Ascending aorta (tissue), 2 donors: Measurements from ENCODE around the gene GOLT1A. TPM values are rescaled to one million over a fixed set of nuclear protein-coding genes. Genes with fewer than 3 reads are reported as not detected.

Experiments used
- DNase-seq, 2 donors: peaks; one replicate each; pipeline ENCODE4 v3.0.0-alpha.2; 2019; ENCODE audit warnings: low spot score in 2 of 2
- H3K27ac ChIP-seq, 2 donors: fragments of 200-600 bp; sonication (generic); one replicate each; pipeline ENCODE4 v1.5.1; 2016 to 2017; ENCODE audit warnings: mild to moderate bottlenecking in 1 of 2
- H3K27me3 ChIP-seq: fragments of 200-600 bp; sonication (generic); one replicate; pipeline ENCODE4 v1.5.1; 2017
- H3K36me3 ChIP-seq, 2 donors: fragments of 200-600 bp; sonication (generic); one replicate each; pipeline ENCODE4 v1.5.1; 2016
- H3K4me1 ChIP-seq, 2 donors: fragments of 200-600 bp; sonication (generic); one replicate each; pipeline ENCODE4 v1.5.1; 2016 to 2017; ENCODE audit warnings: mild to moderate bottlenecking in 1 of 2
- H3K4me3 ChIP-seq, 2 donors: fragments of 200-600 bp; sonication (generic); one replicate each; pipeline ENCODE4 v1.5.1; 2016 to 2017; ENCODE audit warnings: mild to moderate bottlenecking in 1 of 2
- H3K9me3 ChIP-seq, 2 donors: fragments of 200-600 bp; sonication (generic); one replicate each; pipeline ENCODE4 v1.5.1; 2016
- intact Hi-C: fragments of 100-400 bp; cut with DNase I; formaldehyde crosslinking; loops from one replicate; pipeline ENCODE4 v1.15.1; 2023
- total RNA-seq: library from RNA; depleted of rRNA; stranded (reverse); fragments of >200 nt; gene quantifications from one replicate; pipeline ENCODE4 v1.1.0, GENCODE V29; 2016
- TF ChIP-seq, protein P1 (sequence below), 3 experiments: fragments of 200-600 bp in 2 of 3; fragments of 450-650 bp in 1 of 3; sonication (generic) in 2 of 3; IDR thresholded peaks; one replicate each; pipeline ENCODE4 v1.5.1; 2016 to 2019; ENCODE audit warnings: antibody characterized with exemption in 3 of 3, mild to moderate bottlenecking in 1 of 3, moderate library complexity in 1 of 3

The GOLT1A gene
- total RNA-seq, 1 donor from 2014 or later: not detected

DNA sequence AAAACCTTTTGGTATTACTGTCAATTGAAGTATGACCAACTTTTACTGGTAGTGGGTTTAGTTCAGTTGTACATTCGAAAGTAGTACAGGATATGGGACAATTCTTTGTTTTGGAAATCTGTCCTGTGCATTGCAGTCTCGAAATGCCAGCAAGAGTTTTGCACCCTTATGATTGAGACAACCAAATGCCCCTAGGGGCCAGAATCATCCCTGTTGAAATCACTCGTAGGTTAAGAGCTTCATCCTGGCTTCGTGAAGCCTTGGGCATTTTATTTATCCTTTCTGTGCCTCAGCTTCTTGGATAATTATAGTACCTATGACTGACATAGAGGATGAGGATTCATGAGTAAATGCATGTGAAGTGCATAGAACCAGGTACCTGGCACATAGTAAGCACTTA lies 2.4 kb upstream of the GOLT1A start:
- H3K36me3 ChIP-seq: no peaks in the 10 kb centered on the region
- DNase-seq: no peak
- no peaks in the 10 kb centered on the region for H3K27me3 ChIP-seq
- TF ChIP-seq, protein P1, sequence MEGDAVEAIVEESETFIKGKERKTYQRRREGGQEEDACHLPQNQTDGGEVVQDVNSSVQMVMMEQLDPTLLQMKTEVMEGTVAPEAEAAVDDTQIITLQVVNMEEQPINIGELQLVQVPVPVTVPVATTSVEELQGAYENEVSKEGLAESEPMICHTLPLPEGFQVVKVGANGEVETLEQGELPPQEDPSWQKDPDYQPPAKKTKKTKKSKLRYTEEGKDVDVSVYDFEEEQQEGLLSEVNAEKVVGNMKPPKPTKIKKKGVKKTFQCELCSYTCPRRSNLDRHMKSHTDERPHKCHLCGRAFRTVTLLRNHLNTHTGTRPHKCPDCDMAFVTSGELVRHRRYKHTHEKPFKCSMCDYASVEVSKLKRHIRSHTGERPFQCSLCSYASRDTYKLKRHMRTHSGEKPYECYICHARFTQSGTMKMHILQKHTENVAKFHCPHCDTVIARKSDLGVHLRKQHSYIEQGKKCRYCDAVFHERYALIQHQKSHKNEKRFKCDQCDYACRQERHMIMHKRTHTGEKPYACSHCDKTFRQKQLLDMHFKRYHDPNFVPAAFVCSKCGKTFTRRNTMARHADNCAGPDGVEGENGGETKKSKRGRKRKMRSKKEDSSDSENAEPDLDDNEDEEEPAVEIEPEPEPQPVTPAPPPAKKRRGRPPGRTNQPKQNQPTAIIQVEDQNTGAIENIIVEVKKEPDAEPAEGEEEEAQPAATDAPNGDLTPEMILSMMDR (IDR thresholded peaks at IDR 0.05): no peak
- intact Hi-C loops: no loop called here
- no peak overlapping the region for H3K4me3 ChIP-seq
- H3K27ac ChIP-seq: no peak overlapping the region
- H3K9me3 ChIP-seq: no peaks in the 10 kb centered on the region
- H3K4me1 ChIP-seq: no peaks in the 10 kb centered on the region

DNA sequence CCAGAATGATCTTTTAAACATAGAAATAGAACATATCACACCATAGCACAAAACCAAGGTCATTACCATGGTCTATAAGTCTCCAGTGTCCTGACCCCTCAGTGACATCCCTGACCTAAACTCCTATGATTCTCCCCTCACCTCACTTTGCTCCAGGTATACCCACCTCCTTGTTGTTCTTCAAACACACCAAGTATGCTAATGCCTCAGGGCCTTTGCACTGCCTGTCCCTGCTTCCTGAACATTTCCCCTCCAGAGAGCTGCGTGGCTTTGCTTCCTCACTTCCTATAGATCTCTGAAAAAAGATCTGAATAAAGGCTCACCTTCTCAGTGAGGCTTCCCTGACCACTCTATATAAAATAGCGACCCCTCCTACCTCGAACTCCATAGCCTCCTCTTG lies 1.1 kb downstream of the GOLT1A start:
- Histone ChIP-seq H3K36me3 (no peaks in the 10 kb centered on the region), H3K27me3 (no peaks in the 10 kb centered on the region), H3K27ac (no peak overlapping the region), H3K9me3 (no peaks in the 10 kb centered on the region), H3K4me3 (no peak overlapping the region), H3K4me1 (no peaks in the 10 kb centered on the region)
- TF ChIP-seq, protein P1 (IDR thresholded peaks at IDR 0.05): no peak
- DNase-seq: no peak
- intact Hi-C loops: loop anchor here (5.0 kb wide), 1 partner anchor 150 kb away; no protein-coding TSS in a partner anchor

DNA sequence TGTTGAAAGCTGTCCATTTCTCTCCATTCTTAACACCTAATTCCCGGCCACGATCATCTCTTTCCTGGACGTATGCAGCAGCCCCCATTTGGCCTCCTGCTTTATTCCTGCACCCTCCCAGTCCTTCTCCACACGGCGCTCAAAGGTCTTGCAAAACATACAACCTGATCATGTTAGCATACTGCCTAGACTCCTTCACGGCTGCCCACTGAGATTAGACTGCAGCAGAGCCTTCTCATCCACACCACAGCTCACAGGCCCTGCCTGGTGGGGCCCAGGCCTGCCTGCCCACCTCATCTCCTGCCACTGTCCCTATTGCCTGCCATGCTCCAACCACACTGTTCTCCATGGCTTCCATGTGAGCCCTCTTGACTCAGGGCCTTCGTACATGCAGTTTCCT lies 2.7 kb downstream of the GOLT1A start:
- H3K36me3 ChIP-seq: no peaks in the 10 kb centered on the region
- intact Hi-C loops: loop anchor here (5.0 kb wide), 1 partner anchor 151 kb away; no protein-coding TSS in a partner anchor
- TF ChIP-seq, protein P1 (IDR thresholded peaks at IDR 0.05): no peak

DNA sequence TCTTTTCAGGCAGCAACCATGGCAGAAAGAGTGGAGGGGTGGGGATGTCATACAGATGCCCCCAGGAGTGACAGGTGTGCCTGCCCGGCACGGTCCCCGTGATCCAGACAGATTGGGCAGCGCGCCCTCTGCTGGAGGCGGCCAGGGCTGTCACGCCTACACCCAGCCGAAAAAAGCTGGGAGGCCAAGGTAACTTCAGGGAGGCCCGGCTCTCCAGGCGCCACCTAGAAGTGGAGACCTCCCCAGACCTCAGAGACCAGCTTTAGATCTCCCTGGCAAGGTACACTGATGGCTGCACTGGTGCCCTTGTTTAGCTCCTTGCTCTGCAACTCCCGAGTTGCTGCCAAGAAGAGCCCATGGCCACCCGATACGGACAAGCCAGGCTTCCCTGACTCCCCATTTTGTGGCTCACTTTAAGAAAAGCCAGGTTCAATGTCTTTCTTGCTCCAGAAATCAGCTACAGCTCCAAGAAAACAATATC lies 6.6 kb downstream of the GOLT1A start:
- Histone ChIP-seq H3K27ac (no peak overlapping the region), H3K4me3 (no peak overlapping the region), H3K27me3 (no peaks in the 10 kb centered on the region), H3K4me1 (no peaks in the 10 kb centered on the region), H3K9me3 (no peaks in the 10 kb centered on the region), H3K36me3 (no peaks in the 10 kb centered on the region)
- TF ChIP-seq, protein P1 (IDR thresholded peaks at IDR 0.05): peak; percentile 64 to 80 (median 69)
- intact Hi-C loops: loop anchor here (2.0 kb wide), 1 partner anchor 44 kb away; no protein-coding TSS in a partner anchor
- peak in 1 of 2 donors; percentile 74 for DNase-seq

More for the DNA sequence above, 2.7 kb downstream of the GOLT1A start:
- no peaks in the 10 kb centered on the region for H3K27me3 ChIP-seq
- H3K4me3 ChIP-seq: no peak overlapping the region
- H3K9me3 ChIP-seq: no peaks in the 10 kb centered on the region
- H3K27ac ChIP-seq: no peak overlapping the region
- H3K4me1 ChIP-seq: no peaks in the 10 kb centered on the region
- DNase-seq: no peak

DNA sequence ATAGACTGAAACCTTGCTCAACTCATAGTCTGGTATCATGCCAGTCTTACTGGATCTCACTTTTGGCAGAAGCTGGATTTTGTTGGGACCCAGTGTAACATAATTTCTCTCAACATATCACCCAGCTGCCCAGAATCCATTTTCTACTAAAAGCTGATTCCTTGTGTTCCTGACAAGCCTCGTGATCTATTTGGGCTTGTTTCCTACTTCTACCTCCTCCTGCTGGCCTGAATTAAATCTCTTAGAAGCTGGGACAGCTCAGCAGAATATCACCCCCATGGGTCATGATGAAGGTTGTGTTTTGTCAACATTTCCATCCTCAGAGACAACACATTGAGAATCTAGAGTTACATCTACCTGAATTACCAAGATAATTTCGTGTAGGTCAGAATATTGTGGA lies 7.7 kb downstream of the GOLT1A start:
- no peak overlapping the region for H3K4me3 ChIP-seq
- H3K4me1 ChIP-seq: no peaks in the 10 kb centered on the region
- intact Hi-C loops: loop anchor here (2.0 kb wide), 1 partner anchor 43 kb away; no protein-coding TSS in a partner anchor
- DNase-seq: no peak
- H3K27ac ChIP-seq: no peak overlapping the region
- TF ChIP-seq, protein P1 (IDR thresholded peaks at IDR 0.05): no peak
- H3K36me3 ChIP-seq: no peaks in the 10 kb centered on the region
- H3K9me3 ChIP-seq: no peaks in the 10 kb centered on the region
- no peaks in the 10 kb centered on the region for H3K27me3 ChIP-seq

DNA sequence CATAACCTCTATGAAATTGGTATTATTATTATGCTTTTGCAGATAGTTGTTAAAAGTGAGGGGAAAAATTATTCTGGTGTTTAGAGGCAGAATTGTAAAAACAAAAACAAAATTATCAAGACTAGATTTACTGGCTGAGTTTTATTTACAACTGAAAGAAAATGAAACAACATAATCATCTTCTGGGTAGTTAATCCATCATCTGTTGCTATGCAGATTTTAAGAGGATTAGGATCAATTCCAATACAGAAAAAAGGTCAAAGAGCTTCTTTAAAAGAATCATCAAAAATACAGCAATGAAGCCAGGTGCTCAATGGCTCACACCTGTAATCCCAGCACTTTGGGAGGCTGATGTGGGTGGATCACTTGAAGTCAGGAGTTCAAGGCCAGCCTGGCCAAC lies 8.3 kb downstream of the GOLT1A start:
- H3K36me3 ChIP-seq: no peaks in the 10 kb centered on the region

More for the DNA sequence above, 8.3 kb downstream of the GOLT1A start:
- TF ChIP-seq, protein P1 (IDR thresholded peaks at IDR 0.05): no peak
- H3K9me3 ChIP-seq: no peaks in the 10 kb centered on the region
- DNase-seq: no peak
- intact Hi-C loops: no loop called here
- H3K27ac ChIP-seq: no peak overlapping the region
- H3K4me1 ChIP-seq: no peaks in the 10 kb centered on the region
- no peak overlapping the region for H3K4me3 ChIP-seq
- no peaks in the 10 kb centered on the region for H3K27me3 ChIP-seq
